HL-60 (cell line): ENCODE data around the gene MGAT5.

Source experiments
- DNase-seq, 2 experiments: peaks; one replicate each; pipeline ENCODE4 v3.0.0-alpha.2; 2010 to 2020; ENCODE audit warnings: low read depth in 1 of 2, low spot score in 1 of 2
- H3K27ac ChIP-seq: fragments of 250-450 bp; sonication (Bioruptor Pico); replicated peaks from 2 replicates; pipeline ENCODE4 v1.5.1; 2020; ENCODE audit warnings: mild to moderate bottlenecking, moderate library complexity
- H3K27me3 ChIP-seq: fragments of 250-450 bp; sonication (Bioruptor Pico); 2 replicates; pipeline ENCODE4 v1.5.1; 2021; ENCODE audit warnings: mild to moderate bottlenecking, moderate library complexity; ENCODE audit not compliant: insufficient read depth, poor library complexity, severe bottlenecking
- H3K4me3 ChIP-seq: replicated peaks from 2 replicates; pipeline ENCODE4 v1.5.1; 2011; ENCODE audit warnings: mild to moderate bottlenecking, control low read depth, low read length; ENCODE audit not compliant: insufficient read depth
- CTCF ChIP-seq: IDR thresholded peaks from one replicate; pipeline ENCODE4 v1.5.1; 2011; ENCODE audit warnings: low read length, control low read depth, inconsistent platforms; ENCODE audit not compliant: insufficient read depth
- GABPA ChIP-seq: IDR thresholded peaks from 2 replicates; pipeline ENCODE4 v1.6.1; 2012; ENCODE audit warnings: low read depth
- POLR2AphosphoS5 ChIP-seq: IDR thresholded peaks from 2 replicates; pipeline ENCODE4 v1.6.1; 2012; ENCODE audit warnings: low read depth
- REST ChIP-seq: IDR thresholded peaks from 2 replicates; pipeline ENCODE4 v1.6.1; 2012; ENCODE audit warnings: low read depth; ENCODE audit not compliant: insufficient replicate concordance
- SPI1 ChIP-seq: IDR thresholded peaks from 2 replicates; pipeline ENCODE4 v1.6.1; 2012; ENCODE audit warnings: low read depth, mild to moderate bottlenecking, borderline replicate concordance

Gene MGAT5

GRCh38 chr2:134300585-134300984, 46.7 kb downstream of the MGAT5 start:
- no peak for DNase-seq
- Histone ChIP-seq H3K27ac (no peak overlapping the region), H3K27me3 (no peaks in the 10 kb centered on the region), H3K4me3 (no peak overlapping the region)
- TF ChIP-seq REST (no peak), CTCF (no peak), GABPA (no peak), POLR2AphosphoS5 (no peak), SPI1 (no peak)

GRCh38 chr2:134301099-134301927, 47.4 kb downstream of the MGAT5 start:
- no peak for DNase-seq
- TF ChIP-seq REST (no peak), SPI1 (no peak), GABPA (no peak), CTCF (no peak), POLR2AphosphoS5 (no peak)
- Histone ChIP-seq H3K27me3 (no peaks in the 10 kb centered on the region), H3K4me3 (no peak overlapping the region), H3K27ac (no peak overlapping the region)

- Histone ChIP-seq H3K4me3 (no peak overlapping the region), H3K27ac (no peak overlapping the region), H3K27me3 (no peaks in the 10 kb centered on the region)
- DNase-seq: no peak
- TF ChIP-seq GABPA (no peak), CTCF (no peak), POLR2AphosphoS5 (no peak), SPI1 (no peak), REST (no peak)
These were observed 48.0 kb downstream of the MGAT5 start for GRCh38 chr2:134301928-134302260.
